ENCODE measurements around the gene RIPK1.
"Not testable (repeated sequence)": the region's sequence is repeated elsewhere in the genome, so short reads cannot be mapped to it uniquely, and the experiment has no call there.

RIPK1 gene

DNA sequence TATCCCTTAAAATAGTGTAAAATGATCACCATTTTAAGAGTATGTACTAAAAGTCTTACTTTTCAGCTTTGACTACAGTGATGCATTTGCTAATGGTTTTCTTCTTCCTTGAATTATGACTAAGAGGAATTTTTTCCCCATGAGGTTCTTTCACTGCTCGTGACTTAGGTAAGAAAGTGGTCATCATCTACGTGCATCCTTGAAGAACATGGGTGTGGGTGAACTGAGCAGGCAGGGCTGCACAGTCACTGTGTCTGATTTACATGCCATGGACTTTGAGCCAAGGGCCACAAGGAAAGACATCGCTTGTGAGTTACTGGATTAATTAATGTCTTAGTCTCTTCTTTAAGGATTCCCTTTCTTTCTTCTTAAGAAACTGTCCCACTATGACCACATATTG, 35.3 kb upstream of the RIPK1 start:
- H3K9ac ChIP-seq (ENCODE audit: low read depth, low read length), result no peak overlapping the region
- H3K27me3 ChIP-seq (ENCODE audit: control insufficient read depth, insufficient read depth, low read length), result no peaks in the 10 kb centered on the region
- peaks cover 4% of the 10 kb centered on the region for H3K4me1 ChIP-seq (ENCODE audit: control insufficient read depth, insufficient read depth, low read length)
- H3K4me3 ChIP-seq (ENCODE audit: low read depth, low read length), result no peak overlapping the region
- H3K9me3 ChIP-seq (ENCODE audit: control insufficient read depth, insufficient read depth, low read length), result no peaks in the 10 kb centered on the region
- H3K36me3 ChIP-seq (ENCODE audit: control insufficient read depth, insufficient read depth, low read length), result no peaks in the 10 kb centered on the region

- Histone ChIP-seq H3K9ac (ENCODE audit: low read depth, low read length) (no peak overlapping the region), H3K4me1 (ENCODE audit: control insufficient read depth, insufficient read depth, low read length) (peaks cover 4% of the 10 kb centered on the region), H3K9me3 (ENCODE audit: control insufficient read depth, insufficient read depth, low read length) (no peaks in the 10 kb centered on the region), H3K4me3 (ENCODE audit: low read depth, low read length) (no peak overlapping the region), H3K36me3 (ENCODE audit: control insufficient read depth, insufficient read depth, low read length) (no peaks in the 10 kb centered on the region), H3K27me3 (ENCODE audit: control insufficient read depth, insufficient read depth, low read length) (no peaks in the 10 kb centered on the region)
Measured at GRCh38 chr6:3033652-3034051, 34.6 kb upstream of the RIPK1 start.

DNA sequence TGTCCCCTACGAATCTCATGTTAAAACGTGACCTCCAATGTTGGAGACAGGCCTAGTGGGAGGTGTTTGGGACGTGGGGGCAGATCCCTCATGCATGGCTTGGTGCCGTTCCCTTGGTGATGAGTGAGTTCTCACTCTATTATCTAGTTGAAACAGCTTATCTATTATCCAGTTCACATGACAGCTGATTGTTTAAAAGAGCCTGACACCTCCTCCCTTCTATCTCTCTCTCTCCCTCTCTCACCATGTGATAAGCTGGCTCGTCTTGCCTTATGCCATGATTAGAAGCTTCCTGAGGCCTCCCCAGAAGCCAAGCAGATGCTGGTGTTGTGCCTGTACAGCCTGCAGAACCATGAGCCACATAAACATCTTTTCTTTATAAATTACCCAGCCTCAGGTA, 32.9 kb upstream of the RIPK1 start:
- Histone ChIP-seq H3K9ac (ENCODE audit: low read depth, low read length) (no peak overlapping the region), H3K4me1 (ENCODE audit: control insufficient read depth, insufficient read depth, low read length) (no peaks in the 10 kb centered on the region), H3K27me3 (ENCODE audit: control insufficient read depth, insufficient read depth, low read length) (no peaks in the 10 kb centered on the region), H3K36me3 (ENCODE audit: control insufficient read depth, insufficient read depth, low read length) (no peaks in the 10 kb centered on the region), H3K4me3 (ENCODE audit: low read depth, low read length) (no peak overlapping the region), H3K9me3 (ENCODE audit: control insufficient read depth, insufficient read depth, low read length) (no peaks in the 10 kb centered on the region)

DNA sequence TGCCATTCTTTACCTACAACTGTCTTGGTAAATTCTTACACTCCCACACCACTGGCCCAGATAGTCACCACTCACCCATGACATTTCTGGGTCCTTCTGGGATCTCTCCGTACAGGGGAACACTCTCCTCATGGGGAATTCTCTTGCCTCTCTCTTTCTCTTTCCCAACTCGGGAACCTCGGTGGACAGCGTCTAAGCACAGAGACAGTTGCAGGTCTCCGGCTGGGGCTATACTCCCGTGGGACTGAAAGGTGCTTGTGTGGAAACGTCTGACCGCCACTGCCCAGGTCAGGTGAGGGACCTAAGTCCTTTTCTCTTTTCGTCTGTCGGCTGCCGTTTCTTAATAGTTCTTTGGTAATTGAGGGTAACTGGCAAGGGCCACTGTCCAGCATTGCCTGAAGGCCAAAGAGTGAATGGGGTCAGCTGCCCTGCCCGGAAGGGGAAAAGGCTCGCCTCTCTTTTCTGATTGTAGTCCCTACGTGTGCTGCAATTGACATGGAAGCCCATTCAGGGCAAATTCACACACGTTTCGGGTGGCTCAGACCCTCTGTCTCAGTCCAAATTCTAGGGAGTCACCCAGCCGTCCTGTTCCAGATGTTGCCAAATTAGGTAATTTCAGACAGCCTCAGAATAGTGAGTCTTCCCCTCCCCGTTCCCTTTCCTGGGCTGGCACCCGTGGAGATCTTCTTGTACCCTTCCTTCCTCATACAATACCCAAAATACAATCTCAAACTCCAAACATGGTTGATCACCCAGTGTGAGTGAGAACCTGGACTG, 31.2 kb upstream of the RIPK1 start:
- H3K4me3 ChIP-seq (ENCODE audit: low read depth, low read length), result no peak overlapping the region

GRCh38 chr6:3037638-3038365, 30.5 kb upstream of the RIPK1 start:
- no peaks in the 10 kb centered on the region for H3K36me3 ChIP-seq (ENCODE audit: control insufficient read depth, insufficient read depth, low read length)
- H3K27me3 ChIP-seq (ENCODE audit: control insufficient read depth, insufficient read depth, low read length), result no peaks in the 10 kb centered on the region
- H3K4me3 ChIP-seq (ENCODE audit: low read depth, low read length), result no peak overlapping the region
- H3K9me3 ChIP-seq (ENCODE audit: control insufficient read depth, insufficient read depth, low read length), result no peaks in the 10 kb centered on the region
- no peak overlapping the region for H3K9ac ChIP-seq (ENCODE audit: low read depth, low read length)
- no peaks in the 10 kb centered on the region for H3K4me1 ChIP-seq (ENCODE audit: control insufficient read depth, insufficient read depth, low read length)

More for the DNA sequence above, 31.2 kb upstream of the RIPK1 start:
- no peaks in the 10 kb centered on the region for H3K4me1 ChIP-seq (ENCODE audit: control insufficient read depth, insufficient read depth, low read length)
- no peaks in the 10 kb centered on the region for H3K36me3 ChIP-seq (ENCODE audit: control insufficient read depth, insufficient read depth, low read length)
- no peaks in the 10 kb centered on the region for H3K27me3 ChIP-seq (ENCODE audit: control insufficient read depth, insufficient read depth, low read length)
- H3K9ac ChIP-seq (ENCODE audit: low read depth, low read length), result no peak overlapping the region
- no peaks in the 10 kb centered on the region for H3K9me3 ChIP-seq (ENCODE audit: control insufficient read depth, insufficient read depth, low read length)

GRCh38 chr6:3039384-3039783, 28.9 kb upstream of the RIPK1 start:
- H3K4me3 ChIP-seq (ENCODE audit: low read depth, low read length), result no peak overlapping the region
- H3K36me3 ChIP-seq (ENCODE audit: control insufficient read depth, insufficient read depth, low read length), result no peaks in the 10 kb centered on the region
- no peaks in the 10 kb centered on the region for H3K27me3 ChIP-seq (ENCODE audit: control insufficient read depth, insufficient read depth, low read length)
- H3K9me3 ChIP-seq (ENCODE audit: control insufficient read depth, insufficient read depth, low read length), result no peaks in the 10 kb centered on the region
- H3K4me1 ChIP-seq (ENCODE audit: control insufficient read depth, insufficient read depth, low read length), result no peaks in the 10 kb centered on the region
- H3K9ac ChIP-seq (ENCODE audit: low read depth, low read length), result no peak overlapping the region

DNA sequence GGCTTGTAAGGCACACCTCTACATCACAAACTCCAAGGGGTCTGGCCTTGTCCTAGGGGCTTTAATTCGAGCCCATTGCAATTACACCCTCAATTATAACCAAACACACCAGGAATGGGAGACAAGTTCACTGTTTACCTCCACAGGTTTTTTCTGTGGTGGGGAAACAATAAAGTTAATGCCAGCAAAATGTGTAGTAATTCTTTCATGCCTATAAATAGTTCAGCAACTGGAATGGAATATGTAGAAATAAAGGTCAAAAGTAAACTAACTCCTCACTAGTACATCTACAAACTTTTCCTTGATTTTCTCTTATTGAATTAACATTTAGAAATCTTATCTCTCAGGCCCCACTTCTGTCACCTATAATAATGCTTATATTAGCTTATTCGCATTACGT, 27.1 kb upstream of the RIPK1 start:
- H3K27me3 ChIP-seq (ENCODE audit: control insufficient read depth, insufficient read depth, low read length), result no peaks in the 10 kb centered on the region
- H3K36me3 ChIP-seq (ENCODE audit: control insufficient read depth, insufficient read depth, low read length), result no peaks in the 10 kb centered on the region
- H3K4me3 ChIP-seq (ENCODE audit: low read depth, low read length), result no peak overlapping the region
- H3K9me3 ChIP-seq (ENCODE audit: control insufficient read depth, insufficient read depth, low read length), result no peaks in the 10 kb centered on the region
- no peak overlapping the region for H3K9ac ChIP-seq (ENCODE audit: low read depth, low read length)
- no peaks in the 10 kb centered on the region for H3K4me1 ChIP-seq (ENCODE audit: control insufficient read depth, insufficient read depth, low read length)

DNA sequence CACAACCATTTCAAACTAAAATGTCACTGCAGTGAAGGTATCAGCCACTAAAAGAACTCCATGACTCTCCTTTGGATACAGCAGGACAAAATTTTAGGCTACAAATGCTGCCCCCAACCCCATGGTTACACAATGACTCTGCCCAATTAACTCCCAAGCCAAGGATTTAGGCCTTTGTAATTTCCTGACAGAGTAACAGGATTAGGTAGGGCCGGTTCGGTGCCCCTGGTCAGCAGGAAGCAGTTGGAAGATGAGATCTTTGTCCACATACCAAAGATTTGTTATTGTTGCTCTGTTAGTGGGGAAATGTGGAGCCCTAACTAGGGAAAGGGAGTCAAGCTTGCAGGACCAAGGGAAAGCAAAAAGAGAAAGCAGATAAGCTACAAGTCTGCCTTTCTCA, 26.7 kb upstream of the RIPK1 start:
- Histone ChIP-seq H3K9me3 (ENCODE audit: control insufficient read depth, insufficient read depth, low read length) (no peaks in the 10 kb centered on the region), H3K36me3 (ENCODE audit: control insufficient read depth, insufficient read depth, low read length) (no peaks in the 10 kb centered on the region), H3K4me1 (ENCODE audit: control insufficient read depth, insufficient read depth, low read length) (no peaks in the 10 kb centered on the region), H3K9ac (ENCODE audit: low read depth, low read length) (no peak overlapping the region), H3K4me3 (ENCODE audit: low read depth, low read length) (no peak overlapping the region), H3K27me3 (ENCODE audit: control insufficient read depth, insufficient read depth, low read length) (no peaks in the 10 kb centered on the region)

DNA sequence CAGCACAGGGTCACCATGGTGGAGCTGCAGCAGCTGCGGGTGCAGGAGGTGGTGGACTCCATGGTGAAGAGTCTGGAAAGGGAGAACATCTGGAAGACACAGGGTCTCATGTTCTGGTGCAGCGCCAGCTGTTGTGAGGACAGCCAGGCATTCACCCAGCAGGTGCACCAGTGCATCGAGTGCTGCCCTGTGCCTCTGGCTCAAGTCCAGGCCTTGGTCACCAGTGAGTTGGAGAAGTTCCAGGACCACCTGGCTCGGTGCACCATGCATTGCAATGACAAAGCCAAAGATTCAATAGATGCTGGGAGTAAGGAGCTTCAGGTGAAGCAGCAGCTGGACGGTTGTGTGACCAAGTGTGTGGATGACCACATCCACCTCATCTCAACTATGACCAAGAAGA, 22.9 kb upstream of the RIPK1 start:
- Histone ChIP-seq H3K4me3 (ENCODE audit: low read depth, low read length) (no peak overlapping the region), H3K9me3 (ENCODE audit: control insufficient read depth, insufficient read depth, low read length) (no peaks in the 10 kb centered on the region), H3K9ac (ENCODE audit: low read depth, low read length) (no peak overlapping the region), H3K4me1 (ENCODE audit: control insufficient read depth, insufficient read depth, low read length) (no peaks in the 10 kb centered on the region), H3K36me3 (ENCODE audit: control insufficient read depth, insufficient read depth, low read length) (no peaks in the 10 kb centered on the region), H3K27me3 (ENCODE audit: control insufficient read depth, insufficient read depth, low read length) (no peaks in the 10 kb centered on the region)

- Histone ChIP-seq H3K9me3 (ENCODE audit: control insufficient read depth, insufficient read depth, low read length) (no peaks in the 10 kb centered on the region), H3K36me3 (ENCODE audit: control insufficient read depth, insufficient read depth, low read length) (no peaks in the 10 kb centered on the region), H3K27me3 (ENCODE audit: control insufficient read depth, insufficient read depth, low read length) (no peaks in the 10 kb centered on the region), H3K9ac (ENCODE audit: low read depth, low read length) (no peak overlapping the region), H3K4me3 (ENCODE audit: low read depth, low read length) (no peak overlapping the region), H3K4me1 (ENCODE audit: control insufficient read depth, insufficient read depth, low read length) (no peaks in the 10 kb centered on the region)
Measured at GRCh38 chr6:3045777-3046176, 22.5 kb upstream of the RIPK1 start.

DNA sequence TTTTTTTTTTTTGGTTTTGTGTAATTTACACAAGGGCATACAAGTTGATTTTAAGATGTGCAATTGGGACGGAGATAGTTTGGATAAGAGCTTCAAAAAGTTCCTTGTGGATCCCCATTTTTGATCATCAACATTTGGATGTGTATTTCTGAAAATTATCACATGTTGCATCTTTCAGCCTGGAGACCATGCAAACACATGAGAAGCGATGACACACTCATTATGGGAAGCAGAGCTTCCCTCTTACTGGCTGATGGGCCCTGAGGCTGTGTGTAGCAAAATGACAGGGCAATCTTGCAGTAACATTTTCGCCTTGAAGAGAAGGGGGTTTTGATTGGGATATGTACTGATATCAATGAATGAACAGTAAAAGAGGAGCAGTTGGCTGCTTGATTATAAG, 22.0 kb upstream of the RIPK1 start:
- Histone ChIP-seq H3K9ac (ENCODE audit: low read depth, low read length) (no peak overlapping the region), H3K4me1 (ENCODE audit: control insufficient read depth, insufficient read depth, low read length) (no peaks in the 10 kb centered on the region), H3K27me3 (ENCODE audit: control insufficient read depth, insufficient read depth, low read length) (no peaks in the 10 kb centered on the region), H3K36me3 (ENCODE audit: control insufficient read depth, insufficient read depth, low read length) (no peaks in the 10 kb centered on the region), H3K9me3 (ENCODE audit: control insufficient read depth, insufficient read depth, low read length) (no peaks in the 10 kb centered on the region), H3K4me3 (ENCODE audit: low read depth, low read length) (no peak overlapping the region)

GRCh38 chr6:3048009-3048408, 20.3 kb upstream of the RIPK1 start:
- not testable (repeated sequence) for H3K27me3 ChIP-seq (ENCODE audit: control insufficient read depth, insufficient read depth, low read length); H3K4me1 ChIP-seq (ENCODE audit: control insufficient read depth, insufficient read depth, low read length); H3K9ac ChIP-seq (ENCODE audit: low read depth, low read length); H3K9me3 ChIP-seq (ENCODE audit: control insufficient read depth, insufficient read depth, low read length); H3K4me3 ChIP-seq (ENCODE audit: low read depth, low read length); H3K36me3 ChIP-seq (ENCODE audit: control insufficient read depth, insufficient read depth, low read length)
